GM12873 (cell line): Measurements from ENCODE around the gene CHP1.

Experiments used
- TF ChIP-seq, protein P1 (sequence below): IDR thresholded peaks from 2 replicates; pipeline ENCODE4 v1.5.1; 2012; ENCODE audit warnings: low read depth, mild to moderate bottlenecking, moderate library complexity, low read length, control low read depth; ENCODE audit not compliant: insufficient read depth; ENCODE audit errors: missing control alignments

Gene CHP1

DNA sequence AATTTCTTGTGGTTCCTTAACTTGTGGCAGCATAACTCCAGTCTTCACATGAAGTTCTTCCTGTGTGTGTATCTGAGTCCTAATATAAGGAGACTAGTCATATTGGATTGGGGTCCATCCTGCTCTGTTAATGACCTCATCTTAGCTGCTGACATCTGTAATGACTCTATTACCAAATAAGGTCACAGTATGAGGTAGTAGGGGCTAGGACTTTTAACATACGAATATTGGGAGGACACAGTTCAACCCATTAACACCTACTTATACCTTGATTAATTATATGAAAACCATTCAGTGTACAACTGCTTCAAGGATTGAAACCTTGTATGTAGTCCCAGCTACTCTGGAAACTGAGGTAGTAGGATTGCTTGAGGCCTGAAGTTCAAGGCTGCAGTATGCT, 57.4 kb downstream of the CHP1 start:
- TF ChIP-seq, protein P1, sequence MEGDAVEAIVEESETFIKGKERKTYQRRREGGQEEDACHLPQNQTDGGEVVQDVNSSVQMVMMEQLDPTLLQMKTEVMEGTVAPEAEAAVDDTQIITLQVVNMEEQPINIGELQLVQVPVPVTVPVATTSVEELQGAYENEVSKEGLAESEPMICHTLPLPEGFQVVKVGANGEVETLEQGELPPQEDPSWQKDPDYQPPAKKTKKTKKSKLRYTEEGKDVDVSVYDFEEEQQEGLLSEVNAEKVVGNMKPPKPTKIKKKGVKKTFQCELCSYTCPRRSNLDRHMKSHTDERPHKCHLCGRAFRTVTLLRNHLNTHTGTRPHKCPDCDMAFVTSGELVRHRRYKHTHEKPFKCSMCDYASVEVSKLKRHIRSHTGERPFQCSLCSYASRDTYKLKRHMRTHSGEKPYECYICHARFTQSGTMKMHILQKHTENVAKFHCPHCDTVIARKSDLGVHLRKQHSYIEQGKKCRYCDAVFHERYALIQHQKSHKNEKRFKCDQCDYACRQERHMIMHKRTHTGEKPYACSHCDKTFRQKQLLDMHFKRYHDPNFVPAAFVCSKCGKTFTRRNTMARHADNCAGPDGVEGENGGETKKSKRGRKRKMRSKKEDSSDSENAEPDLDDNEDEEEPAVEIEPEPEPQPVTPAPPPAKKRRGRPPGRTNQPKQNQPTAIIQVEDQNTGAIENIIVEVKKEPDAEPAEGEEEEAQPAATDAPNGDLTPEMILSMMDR = no peak

DNA sequence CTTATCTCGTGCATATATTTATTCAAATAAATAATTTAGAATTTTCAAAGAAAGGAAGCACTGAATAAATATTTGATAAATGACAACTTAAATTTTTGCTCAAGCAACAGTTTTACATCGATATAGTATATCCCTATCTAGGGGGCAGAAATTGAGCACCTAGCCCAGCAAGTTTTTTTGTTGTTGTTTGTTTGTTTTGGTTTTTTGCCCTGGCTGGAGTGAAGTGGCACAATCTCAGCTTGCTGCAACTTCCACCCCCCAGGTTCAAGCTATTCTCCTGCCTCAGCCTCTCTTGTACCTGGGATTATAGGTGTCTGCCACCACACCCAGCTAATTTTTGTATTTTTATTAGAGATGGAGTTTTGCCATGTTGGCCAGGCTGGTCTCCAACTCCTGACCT, 58.9 kb downstream of the CHP1 start:
- TF ChIP-seq, protein P1 = no peak

- TF ChIP-seq, protein P1 = no peak
These were observed 60.1 kb downstream of the CHP1 start for GRCh38 chr15:41291065-41291631.

GRCh38 chr15:41292521-41292920, 61.5 kb downstream of the CHP1 start:
- TF ChIP-seq, protein P1 = no peak

GRCh38 chr15:41301587-41301986, 70.5 kb downstream of the CHP1 start:
- TF ChIP-seq, protein P1 = no peak

DNA sequence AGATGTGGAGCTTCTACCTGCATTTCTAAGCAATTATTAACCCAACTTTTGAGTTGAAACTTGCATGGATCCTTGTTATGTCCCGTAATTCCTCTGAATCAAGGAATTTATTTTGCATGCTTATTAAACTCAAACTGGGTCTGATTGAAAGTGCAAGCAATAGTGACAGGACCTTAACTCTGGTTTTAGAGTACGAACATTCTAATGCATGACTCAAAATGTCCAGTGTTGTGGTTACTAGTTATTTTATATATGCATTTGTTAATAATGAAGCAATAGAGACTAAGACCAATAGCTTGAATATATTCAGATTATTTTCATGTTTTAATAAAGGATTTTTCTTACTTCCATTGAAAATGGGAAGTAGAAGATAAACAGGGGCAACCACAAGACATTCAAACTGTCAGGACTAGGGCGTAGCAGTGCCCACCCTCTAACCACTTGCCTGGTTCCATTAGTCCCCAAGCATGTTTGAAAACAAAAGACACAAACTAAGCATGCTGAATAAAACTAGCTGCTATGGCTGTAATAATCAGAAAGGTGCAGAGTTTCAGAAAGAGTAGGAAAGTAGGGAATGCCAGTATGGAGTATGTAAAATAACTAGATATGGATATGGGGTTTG, 73.2 kb downstream of the CHP1 start:
- TF ChIP-seq, protein P1 = no peak

DNA sequence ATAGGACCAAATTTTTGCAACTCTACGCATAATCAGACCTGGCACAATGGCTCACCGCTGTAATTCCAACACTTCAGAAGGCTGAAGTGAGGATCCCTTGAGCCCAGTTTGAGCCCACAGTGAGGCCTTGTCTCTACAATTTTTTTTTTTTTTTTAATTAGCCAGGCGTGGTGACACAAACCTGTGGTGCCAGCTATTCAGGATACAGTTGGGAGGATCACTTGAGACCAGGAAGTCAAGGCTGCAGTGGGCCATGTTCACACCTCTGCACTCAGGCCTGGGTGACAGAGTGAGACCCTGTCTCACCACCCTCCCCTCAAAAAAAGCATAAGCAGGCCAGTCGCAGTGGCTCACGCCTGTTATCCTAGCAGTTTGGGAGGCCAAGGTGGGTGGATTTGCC, 76.6 kb downstream of the CHP1 start:
- TF ChIP-seq, protein P1 = no peak
